KMS-11 (cell line): ENCODE results near the gene EP400.

Experiments used
- H2AFZ ChIP-seq: fragments of 200-600 bp; sonication (generic); 2 replicates; pipeline ENCODE4 v1.6.1; 2016; ENCODE audit warnings: antibody characterized with exemption, mixed run types, low read depth
- H3K27ac ChIP-seq: fragments of 200-600 bp; sonication (generic); 2 replicates; pipeline ENCODE4 v1.6.1; 2016; ENCODE audit warnings: mild to moderate bottlenecking, mixed run types
- H3K27me3 ChIP-seq: fragments of 200-600 bp; sonication (generic); 2 replicates; pipeline ENCODE4 v1.6.1; 2017; ENCODE audit warnings: mild to moderate bottlenecking, low read depth, mixed run types, moderate library complexity; ENCODE audit not compliant: insufficient read depth
- H3K36me3 ChIP-seq: fragments of 200-600 bp; sonication (generic); 2 replicates; pipeline ENCODE4 v1.6.1; 2017; ENCODE audit warnings: mild to moderate bottlenecking, mixed run types; ENCODE audit not compliant: insufficient read depth
- H3K4me1 ChIP-seq: fragments of 200-600 bp; sonication (generic); 2 replicates; pipeline ENCODE4 v1.6.1; 2016; ENCODE audit warnings: mild to moderate bottlenecking, low read depth, mixed run types; ENCODE audit not compliant: poor library complexity, severe bottlenecking
- H3K4me2 ChIP-seq: fragments of 200-600 bp; sonication (generic); 2 replicates; pipeline ENCODE4 v1.7.0; 2016; ENCODE audit warnings: mild to moderate bottlenecking, mixed run types
- H3K4me3 ChIP-seq: fragments of 200-600 bp; sonication (generic); IDR thresholded peaks from 2 replicates; pipeline ENCODE4 v1.6.1; 2017; ENCODE audit warnings: low read depth, low read length, mixed read lengths; ENCODE audit not compliant: insufficient read depth
- H3K79me2 ChIP-seq: fragments of 200-600 bp; sonication (generic); 2 replicates; pipeline ENCODE4 v1.6.1; 2016; ENCODE audit warnings: low read depth, mixed run types; ENCODE audit not compliant: insufficient read depth
- H3K9ac ChIP-seq: fragments of 200-600 bp; sonication (generic); 2 replicates; pipeline ENCODE4 v1.6.1; 2016; ENCODE audit warnings: mild to moderate bottlenecking, mixed run types
- H4K20me1 ChIP-seq: fragments of 200-600 bp; sonication (generic); 2 replicates; pipeline ENCODE4 v1.6.1; 2016; ENCODE audit warnings: mild to moderate bottlenecking, mixed run types; ENCODE audit not compliant: insufficient read depth
- CTCF ChIP-seq: fragments of 200-600 bp; sonication (generic); conservative IDR thresholded peaks from 2 replicates; pipeline ENCODE4 v1.6.1; 2017; ENCODE audit warnings: low read depth, mild to moderate bottlenecking, antibody characterized with exemption, low read length, moderate library complexity, mixed read lengths

EP400 gene

GRCh38 chr12:132043216-132043615 is 93.5 kb downstream of the EP400 start:
- Histone ChIP-seq H3K27ac (no peak overlapping the region), H3K4me3 (no peak overlapping the region), H3K9ac (no peak overlapping the region), H4K20me1 (no peaks in the 10 kb centered on the region), H3K36me3 (no peaks in the 10 kb centered on the region), H3K4me2 (no peak overlapping the region), H2AFZ (no peak overlapping the region), H3K27me3 (no peaks in the 10 kb centered on the region), H3K79me2 (no peaks in the 10 kb centered on the region), H3K4me1 (no peaks in the 10 kb centered on the region)
- no peak for TF ChIP-seq CTCF

- no peak overlapping the region for H3K27ac ChIP-seq
- no peak overlapping the region for H3K4me2 ChIP-seq
- H2AFZ ChIP-seq: no peak overlapping the region
- no peaks in the 10 kb centered on the region for H3K27me3 ChIP-seq
- no peaks in the 10 kb centered on the region for H3K79me2 ChIP-seq
- no peak overlapping the region for H3K9ac ChIP-seq
- no peaks in the 10 kb centered on the region for H3K36me3 ChIP-seq
- H4K20me1 ChIP-seq: no peaks in the 10 kb centered on the region
- H3K4me1 ChIP-seq: no peaks in the 10 kb centered on the region
- H3K4me3 ChIP-seq: no peak overlapping the region
- TF ChIP-seq CTCF: no peak
Observed at GRCh38 chr12:132043770-132044467, 94.2 kb downstream of the EP400 start.

- Histone ChIP-seq H3K79me2 (no peaks in the 10 kb centered on the region), H3K4me2 (no peak overlapping the region), H4K20me1 (no peaks in the 10 kb centered on the region), H2AFZ (no peak overlapping the region), H3K4me3 (no peak overlapping the region), H3K4me1 (no peaks in the 10 kb centered on the region), H3K27me3 (no peaks in the 10 kb centered on the region), H3K9ac (no peak overlapping the region), H3K27ac (no peak overlapping the region), H3K36me3 (no peaks in the 10 kb centered on the region)
- TF ChIP-seq CTCF: no peak
Observed at GRCh38 chr12:132044661-132045412, 95.1 kb downstream of the EP400 start.

GRCh38 chr12:132045751-132046150 is 96.0 kb downstream of the EP400 start:
- H3K79me2 ChIP-seq: no peaks in the 10 kb centered on the region
- no peaks in the 10 kb centered on the region for H3K36me3 ChIP-seq
- H2AFZ ChIP-seq: no peak overlapping the region
- no peak overlapping the region for H3K4me3 ChIP-seq
- no peak for TF ChIP-seq CTCF
- no peak overlapping the region for H3K27ac ChIP-seq
- no peaks in the 10 kb centered on the region for H3K4me1 ChIP-seq
- H4K20me1 ChIP-seq: no peaks in the 10 kb centered on the region
- no peak overlapping the region for H3K4me2 ChIP-seq
- H3K9ac ChIP-seq: no peak overlapping the region
- H3K27me3 ChIP-seq: no peaks in the 10 kb centered on the region
